Transverse colon (tissue), 4 donors: ENCODE data around the gene PARN. TPM values are rescaled to one million over a fixed set of nuclear protein-coding genes. Genes with fewer than 3 reads are reported as not detected.
A peak's percentile ranks its signal among the peaks of the same experiment; 100 is the strongest.
"Not testable (repeated sequence)": the region's sequence is repeated elsewhere in the genome, so short reads cannot be mapped to it uniquely, and the experiment has no call there.

ENCODE experiments used
- DNase-seq: peaks from one replicate; pipeline ENCODE4 v3.0.0-alpha.2; 2019
- H3K27ac ChIP-seq, 4 donors: fragments of 200-600 bp; sonication (generic); 2 replicates each; pipeline ENCODE4 v1.5.1; 2016 to 2018; ENCODE audit warnings: inconsistent platforms in 4 of 4
- H3K27me3 ChIP-seq: fragments of 200-600 bp; sonication (generic); 2 replicates; pipeline ENCODE4 v1.5.1; 2017; ENCODE audit warnings: inconsistent platforms
- H3K36me3 ChIP-seq, 4 donors: fragments of 200-600 bp; sonication (generic); 2 replicates each; pipeline ENCODE4 v1.5.1; 2017 to 2019; ENCODE audit warnings: inconsistent platforms in 4 of 4
- H3K4me1 ChIP-seq, 4 donors: fragments of 200-600 bp; sonication (generic); 2 replicates each; pipeline ENCODE4 v1.5.1; 2017 to 2020; ENCODE audit warnings: inconsistent platforms in 4 of 4
- H3K4me3 ChIP-seq, 4 donors: fragments of 200-600 bp; sonication (generic); 1 replicate in 1 of 4; 2 replicates in 3 of 4; pipeline versions ENCODE4 v1.5.1 to v1.6.1; 2017 to 2019; ENCODE audit warnings: inconsistent platforms in 4 of 4
- H3K9me3 ChIP-seq, 2 donors: fragments of 200-600 bp; sonication (generic); 2 replicates each; pipeline ENCODE4 v1.5.1; 2017 to 2019; ENCODE audit warnings: inconsistent platforms in 2 of 2
- EP300 ChIP-seq: sonication (generic); formaldehyde crosslinking; IDR thresholded peaks from one replicate; pipeline ENCODE4 v1.6.1; 2017; ENCODE audit warnings: antibody characterized with exemption, low read depth
- POLR2A ChIP-seq: fragments of 450-650 bp; IDR thresholded peaks from one replicate; pipeline ENCODE4 v1.6.1; 2016; ENCODE audit warnings: antibody characterized with exemption, mild to moderate bottlenecking, moderate library complexity
- POLR2AphosphoS5 ChIP-seq, 3 donors: sonication (generic); formaldehyde crosslinking; IDR thresholded peaks; one replicate each; pipeline ENCODE4 v1.6.1; 2016; ENCODE audit warnings: antibody characterized with exemption in 3 of 3
- WGBS, 2 donors: methylation state at CpG; one replicate each; pipeline ENCODE4 v1.1.5; 2018; ENCODE audit warnings: low coverage in 1 of 2; 5-methylcytosine and 5-hydroxymethylcytosine counted together
- in situ Hi-C, 4 donors: fragments of 200-750 bp; cut with MboI; loops; one replicate each; pipeline versions ENCODE4 v1.15.0 to v1.15.1; 2017; ENCODE audit warnings: low sequenced_read_pairs in 3 of 4, low pct_ligation_motif_present in 1 of 4, low pct_unique_long_range_greater_than_20kb in 1 of 4
- intact Hi-C: fragments of 100-400 bp; cut with DNase I; formaldehyde crosslinking; loops from one replicate; pipeline ENCODE4 v1.15.1; 2023; ENCODE audit warnings: low total_unique reads
- total RNA-seq, 4 donors: library from RNA; depleted of rRNA; stranded (reverse); fragments of >200 nt; gene quantifications; one replicate each; pipeline ENCODE4 v1.1.0, GENCODE V29; 2016
- TF ChIP-seq, protein P1 (sequence below), 5 experiments: fragments of 200-600 bp in 3 of 5; fragments of 450-650 bp in 2 of 5; sonication (generic) in 3 of 5; IDR thresholded peaks; 1 replicate in 2 of 5; 2 replicates in 3 of 5; pipeline ENCODE4 v1.5.1; 2016 to 2017; ENCODE audit warnings: antibody characterized with exemption in 5 of 5, inconsistent platforms in 3 of 5, mild to moderate bottlenecking in 2 of 5, moderate library complexity in 1 of 5

The PARN gene
- total RNA-seq, 4 donors from 2014 or later, result 26.9 to 57.3 (median 34.1) TPM

DNA sequence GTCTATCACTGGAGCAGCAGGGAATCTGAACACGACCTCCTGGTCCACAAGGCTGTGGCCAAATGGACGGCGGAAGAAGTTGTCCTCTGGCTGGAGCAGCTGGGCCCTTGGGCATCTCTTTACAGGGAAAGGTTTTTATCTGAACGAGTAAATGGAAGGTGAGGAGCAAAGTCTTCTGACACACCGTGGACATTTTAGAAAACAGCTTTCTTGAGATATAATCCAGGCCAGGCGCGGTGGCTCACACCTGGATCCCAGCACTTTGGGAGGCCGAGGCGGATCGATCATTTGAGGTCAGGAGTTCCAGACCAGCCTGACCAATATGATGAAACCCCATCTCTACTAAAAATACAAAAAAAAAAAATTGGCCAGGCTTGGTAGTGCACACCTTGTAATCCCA lies 19.8 kb upstream of the PARN start:
- intact Hi-C loops, result no loop called here
- no peak overlapping the region for H3K4me3 ChIP-seq
- no peak for DNase-seq
- no peak for TF ChIP-seq POLR2A
- TF ChIP-seq, protein P1, sequence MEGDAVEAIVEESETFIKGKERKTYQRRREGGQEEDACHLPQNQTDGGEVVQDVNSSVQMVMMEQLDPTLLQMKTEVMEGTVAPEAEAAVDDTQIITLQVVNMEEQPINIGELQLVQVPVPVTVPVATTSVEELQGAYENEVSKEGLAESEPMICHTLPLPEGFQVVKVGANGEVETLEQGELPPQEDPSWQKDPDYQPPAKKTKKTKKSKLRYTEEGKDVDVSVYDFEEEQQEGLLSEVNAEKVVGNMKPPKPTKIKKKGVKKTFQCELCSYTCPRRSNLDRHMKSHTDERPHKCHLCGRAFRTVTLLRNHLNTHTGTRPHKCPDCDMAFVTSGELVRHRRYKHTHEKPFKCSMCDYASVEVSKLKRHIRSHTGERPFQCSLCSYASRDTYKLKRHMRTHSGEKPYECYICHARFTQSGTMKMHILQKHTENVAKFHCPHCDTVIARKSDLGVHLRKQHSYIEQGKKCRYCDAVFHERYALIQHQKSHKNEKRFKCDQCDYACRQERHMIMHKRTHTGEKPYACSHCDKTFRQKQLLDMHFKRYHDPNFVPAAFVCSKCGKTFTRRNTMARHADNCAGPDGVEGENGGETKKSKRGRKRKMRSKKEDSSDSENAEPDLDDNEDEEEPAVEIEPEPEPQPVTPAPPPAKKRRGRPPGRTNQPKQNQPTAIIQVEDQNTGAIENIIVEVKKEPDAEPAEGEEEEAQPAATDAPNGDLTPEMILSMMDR (IDR thresholded peaks at IDR 0.05), result no peak
- no peak for TF ChIP-seq POLR2AphosphoS5 (IDR thresholded peaks at IDR 0.05)
- TF ChIP-seq EP300, result no peak
- in situ Hi-C loops, result no loop called here
- no peak overlapping the region for H3K27ac ChIP-seq
- H3K9me3 ChIP-seq, result no peaks in the 10 kb centered on the region
- H3K36me3 ChIP-seq, result peaks cover 0 to 66% (median 30%) of the 10 kb centered on the region in 4 donors
- WGBS, 2 donors, result 97% methylated on average over 10 of the region's 10 CpGs; no CpG with 5 or more reads in 1 of the 2 donors
- no peaks in the 10 kb centered on the region for H3K27me3 ChIP-seq
- H3K4me1 ChIP-seq, result no peaks in the 10 kb centered on the region

DNA sequence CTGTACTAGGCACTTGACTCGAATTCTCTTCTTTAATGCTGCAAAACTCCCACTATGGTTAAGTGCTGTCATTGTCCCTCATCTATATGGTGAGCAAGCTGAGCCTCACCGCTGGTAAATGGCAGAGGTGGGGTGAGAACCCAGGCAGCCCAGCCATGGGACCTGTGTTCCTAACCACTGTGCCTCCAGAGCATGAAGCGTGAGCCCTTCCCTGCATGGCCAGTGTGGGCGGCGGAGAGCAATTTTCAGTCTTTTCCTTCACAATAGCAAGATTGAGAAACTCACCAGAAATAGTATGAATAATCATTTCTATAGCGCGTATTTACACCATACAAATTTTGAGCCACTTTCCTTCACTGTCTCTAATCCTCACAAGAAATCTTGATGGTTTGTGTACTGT lies 11.9 kb upstream of the PARN start:
- Histone ChIP-seq H3K27me3 (no peaks in the 10 kb centered on the region), H3K4me1 (peaks cover 4 to 30% (median 15%) of the 10 kb centered on the region in 4 donors), H3K36me3 (peaks cover 0 to 36% (median 15%) of the 10 kb centered on the region in 4 donors), H3K4me3 (no peak overlapping the region), H3K27ac (peak overlapping the region in 2 of 4 donors; percentile 74 to 80), H3K9me3 (no peaks in the 10 kb centered on the region)
- 87 to 95% methylated on average over 2 to 7 of the region's 7 CpGs for WGBS, 2 donors
- in situ Hi-C loops, result no loop called here
- TF ChIP-seq, protein P1 (IDR thresholded peaks at IDR 0.05), result no peak
- TF ChIP-seq POLR2AphosphoS5 (IDR thresholded peaks at IDR 0.05), result no peak
- TF ChIP-seq EP300, result no peak
- no peak for TF ChIP-seq POLR2A
- intact Hi-C loops, result no loop called here
- DNase-seq, result no peak

DNA sequence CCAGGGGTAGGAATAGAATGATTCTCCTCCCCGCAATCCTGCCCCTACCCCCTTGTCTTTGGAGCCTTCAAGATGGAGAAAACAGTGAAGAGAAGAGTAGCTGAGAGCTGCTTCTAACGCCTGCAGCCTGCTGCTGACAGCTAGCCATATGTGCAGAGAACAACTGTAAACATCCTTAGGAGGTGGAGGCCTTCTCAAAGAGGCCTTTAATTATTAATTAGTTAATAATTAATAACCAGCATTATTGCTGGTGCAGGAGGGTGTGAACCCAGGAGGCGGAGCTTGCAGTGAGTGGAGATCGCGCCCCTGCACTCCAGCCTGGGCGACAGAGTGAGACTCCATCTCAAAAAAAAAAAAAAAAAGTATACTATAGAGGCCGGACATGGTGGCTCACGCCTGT lies 11.1 kb upstream of the PARN start:
- H3K9me3 ChIP-seq, result no peaks in the 10 kb centered on the region
- H3K36me3 ChIP-seq, result peaks cover 0 to 29% (median 11%) of the 10 kb centered on the region in 4 donors
- no peak for DNase-seq
- H3K27ac ChIP-seq, result peak overlapping the region; percentile 72 to 80 (median 75)
- WGBS, 2 donors, result 83 to 92% methylated on average over 5 to 8 of the region's 8 CpGs
- in situ Hi-C loops (no loop called here), intact Hi-C loops (no loop called here)
- H3K4me1 ChIP-seq, result peaks cover 4 to 37% (median 20%) of the 10 kb centered on the region in 4 donors
- H3K27me3 ChIP-seq, result no peaks in the 10 kb centered on the region
- TF ChIP-seq POLR2A (no peak), EP300 (no peak), POLR2AphosphoS5 (IDR thresholded peaks at IDR 0.05) (no peak)
- TF ChIP-seq, protein P1 (IDR thresholded peaks at IDR 0.05), result no peak
- no peak overlapping the region for H3K4me3 ChIP-seq

DNA sequence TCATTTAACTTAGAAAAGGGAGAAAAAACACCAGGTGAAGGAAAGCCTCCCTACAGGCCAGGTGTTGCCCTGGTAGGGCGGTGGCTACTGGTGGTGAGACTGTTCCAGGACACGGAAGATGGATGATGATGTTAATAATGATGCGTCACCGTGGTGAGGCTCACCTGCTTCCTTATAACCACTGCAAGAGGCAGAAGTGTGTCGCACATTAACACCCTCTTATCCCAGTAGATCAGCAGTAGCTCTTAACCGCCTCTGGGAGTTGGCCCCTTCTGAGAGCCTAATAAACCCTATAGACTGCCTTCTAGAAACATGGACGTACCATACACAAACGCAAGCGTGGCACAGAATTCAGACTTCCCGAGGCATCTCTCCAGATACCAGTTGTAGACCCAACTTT lies 10.5 kb upstream of the PARN start:
- no peak overlapping the region for H3K4me3 ChIP-seq
- in situ Hi-C loops, result no loop called here
- H3K4me1 ChIP-seq, result peaks cover 5 to 43% (median 27%) of the 10 kb centered on the region in 4 donors
- WGBS, 2 donors, result 58 to 63% methylated on average over 10 of the region's 10 CpGs
- no peaks in the 10 kb centered on the region for H3K27me3 ChIP-seq
- peaks cover 0 to 25% (median 8%) of the 10 kb centered on the region in 4 donors for H3K36me3 ChIP-seq
- H3K9me3 ChIP-seq, result no peaks in the 10 kb centered on the region
- peak; percentile 76 for DNase-seq
- TF ChIP-seq POLR2AphosphoS5 (IDR thresholded peaks at IDR 0.05), result peak; percentile 42 to 82 (median 80)
- TF ChIP-seq POLR2A, result peak; percentile 60
- TF ChIP-seq EP300, result no peak
- TF ChIP-seq, protein P1 (IDR thresholded peaks at IDR 0.05), result peak in 2 of 5 experiments; percentile 43 to 54
- peak overlapping the region; percentile 72 to 80 (median 76) for H3K27ac ChIP-seq
- intact Hi-C loops, result no loop called here

DNA sequence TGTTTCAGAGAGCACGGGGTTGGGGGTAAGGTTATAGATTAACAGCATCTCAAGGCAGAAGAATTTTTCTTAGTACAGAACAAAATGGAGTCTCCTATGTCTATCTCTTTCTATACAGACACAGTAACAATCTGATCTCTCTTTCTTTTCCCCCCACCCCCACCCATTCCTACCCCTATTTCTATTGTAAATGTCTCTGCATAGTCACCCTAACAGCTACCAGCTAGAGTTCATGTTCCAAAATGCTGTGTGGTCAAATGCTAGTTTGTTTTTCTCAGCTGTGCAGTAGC lies 6.8 kb upstream of the PARN start:
- 36 to 60% methylated on average over 1 of the region's 1 CpG for WGBS, 2 donors
- in situ Hi-C loops, intact Hi-C loops, H3K9me3 ChIP-seq, H3K27me3 ChIP-seq, DNase-seq, H3K4me3 ChIP-seq: not testable (repeated sequence)
- H3K4me1 ChIP-seq, result peaks cover 19 to 68% (median 51%) of the 10 kb centered on the region in 4 donors
- peak overlapping the region in 3 of 4 donors; percentile 62 to 97 (median 97) for H3K27ac ChIP-seq
- H3K36me3 ChIP-seq, result peaks cover 0 to 11% (median 1%) of the 10 kb centered on the region in 4 donors
